NOMO-1 (cell line): ENCODE results near the gene TLE3.
A peak's percentile ranks its signal among the peaks of the same experiment; 100 is the strongest.

ENCODE experiments used
- DNase-seq, 2 experiments: peaks; one replicate each; lab custom pipeline; 2025; ENCODE audit not compliant: unreplicated experiment in 2 of 2; lab: John Stamatoyannopoulos, UW

Gene TLE3

DNA sequence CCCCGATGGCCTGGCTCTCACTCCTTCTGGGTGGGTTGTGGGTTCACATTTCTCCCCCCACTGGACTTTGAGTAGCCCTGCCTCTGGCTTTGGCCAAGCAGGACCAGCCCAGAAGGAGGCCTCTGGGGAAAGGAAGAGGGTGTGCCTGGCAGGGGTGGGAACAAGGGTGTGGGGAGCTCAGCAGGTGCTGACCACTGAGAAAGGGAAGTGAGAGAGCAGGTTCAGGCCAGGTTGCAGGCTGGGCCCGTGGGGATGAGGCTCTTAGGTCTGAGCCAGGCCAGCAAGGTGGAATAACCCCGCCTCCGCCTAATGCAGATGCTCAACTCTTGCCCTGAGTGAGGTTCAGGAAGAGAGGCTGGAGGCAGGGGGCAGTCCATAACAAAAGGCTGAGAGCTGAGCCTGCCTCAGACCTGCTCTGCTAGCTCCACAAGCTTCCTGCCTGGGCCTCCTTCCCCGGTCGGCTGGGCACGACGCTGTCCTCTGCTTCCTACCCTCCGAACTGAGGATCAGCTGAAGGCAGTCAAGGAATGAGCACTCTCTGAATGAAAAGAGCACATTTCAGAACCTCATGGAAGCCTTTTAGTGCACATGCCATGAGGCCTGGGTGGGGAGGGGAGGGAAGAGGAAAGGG, 82.7 kb downstream of the TLE3 start:
- peak in 1 of 2 experiments; percentile 5 for DNase-seq

DNA sequence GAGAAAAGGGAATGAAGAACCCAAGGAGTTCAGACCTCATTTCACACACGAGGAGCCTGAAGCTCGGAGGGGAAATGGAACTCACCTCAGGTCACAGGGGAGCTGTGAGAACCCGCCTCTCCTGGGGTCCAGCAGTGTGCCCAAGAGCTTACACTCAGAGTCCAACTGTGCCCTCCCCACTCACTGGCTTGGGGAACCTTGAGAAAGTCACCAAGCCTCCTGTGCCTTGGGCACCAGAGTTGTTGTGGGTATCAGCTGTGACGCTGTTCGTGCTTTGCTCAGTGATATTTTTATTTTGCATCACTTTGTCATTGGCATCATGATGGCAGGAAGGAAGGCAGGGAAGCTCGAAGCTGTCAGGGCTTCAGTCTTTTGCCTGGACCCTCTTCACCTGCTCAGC, 83.4 kb downstream of the TLE3 start:
- no peak for DNase-seq

DNA sequence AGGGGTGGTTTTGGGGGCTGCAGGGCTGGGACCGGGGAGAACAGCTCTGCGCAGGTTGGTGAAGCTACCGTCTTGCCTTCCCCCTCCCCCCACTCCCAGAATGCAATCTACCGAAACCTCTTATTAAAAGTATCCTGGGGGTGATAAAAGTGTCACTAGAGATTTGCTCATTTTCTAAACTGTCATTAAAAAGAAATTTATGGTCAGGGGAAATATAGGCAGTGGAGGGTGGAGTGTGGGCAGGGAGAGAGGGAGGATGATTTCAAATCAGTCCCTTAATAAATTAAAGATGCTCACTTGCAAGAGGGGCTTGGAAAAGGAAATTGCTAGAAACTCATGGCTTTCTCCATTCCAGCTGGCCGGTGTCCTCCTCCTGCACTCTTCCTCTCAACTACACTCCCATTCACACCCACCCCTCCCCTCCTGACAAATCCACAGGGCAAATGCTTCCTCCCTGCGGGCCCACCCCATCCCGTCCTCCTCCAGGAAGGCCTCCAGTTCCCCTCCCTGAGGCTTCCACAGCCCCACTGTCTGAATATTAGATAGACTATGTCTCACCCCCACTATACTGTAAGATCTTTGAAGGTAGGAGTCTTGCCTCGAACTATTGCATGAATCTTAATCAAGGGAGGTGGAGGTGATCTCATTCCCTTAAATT, 83.9 kb downstream of the TLE3 start:
- no peak for DNase-seq

DNA sequence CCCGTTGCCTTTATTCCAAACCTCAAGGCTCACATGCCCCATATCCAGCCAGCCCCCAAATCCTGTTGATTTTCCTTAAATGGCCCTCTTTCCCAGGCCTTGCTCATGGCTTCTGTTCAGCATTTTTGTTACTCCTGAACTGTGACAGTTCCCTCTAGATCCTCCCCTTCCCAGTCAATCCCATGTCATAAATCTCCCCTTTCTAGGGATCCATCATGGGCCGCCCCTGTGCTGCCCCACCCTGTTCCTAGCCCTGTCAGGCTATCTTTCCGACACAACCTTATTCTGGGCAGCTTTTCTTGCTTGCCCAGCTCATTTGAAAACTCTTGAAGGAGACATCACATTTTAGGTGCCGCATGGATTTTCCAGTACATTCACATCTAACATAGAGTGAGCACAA, 84.8 kb downstream of the TLE3 start:
- DNase-seq, result no peak

GRCh38 chr15:70008697-70009290, 88.9 kb downstream of the TLE3 start:
- DNase-seq, result no peak

GRCh38 chr15:70006259-70007147, 91.2 kb downstream of the TLE3 start:
- no peak for DNase-seq

GRCh38 chr15:70004826-70005225, 92.9 kb downstream of the TLE3 start:
- DNase-seq, result no peak

GRCh38 chr15:70002897-70003296, 94.8 kb downstream of the TLE3 start:
- no peak for DNase-seq

- no peak for DNase-seq
Observed at GRCh38 chr15:70001859-70002258, 95.9 kb downstream of the TLE3 start.

GRCh38 chr15:69999392-70000085, 98.2 kb downstream of the TLE3 start:
- no peak for DNase-seq

- no peak for DNase-seq
Observed at GRCh38 chr15:69998541-69999391, 99.0 kb downstream of the TLE3 start.

GRCh38 chr15:69997813-69998212, 99.9 kb downstream of the TLE3 start:
- DNase-seq, result peak; percentile 31 to 39
